ENCODE results near the gene LIPJ. TPM values are rescaled to one million over a fixed set of nuclear protein-coding genes. Genes with fewer than 3 reads are reported as not detected.

The LIPJ gene
- not detected in 2 replicates for total RNA-seq (2021)
- long read RNA-seq, result 0 reads

- Mint-ChIP-seq H3K27ac (no peak within 1 kb of the TSS), H3K9me3 (no peaks in the 10 kb centered on the region), H3K27me3 (ENCODE audit: low read depth) (peaks cover 22% of the 10 kb centered on the region), H3K4me1 (peaks cover 4 to 10% of the 10 kb centered on the region in 2 experiments; a peak in 3 of 4 replicates), H3K36me3 (ENCODE audit: insufficient read depth in 1 of 3, low read depth in 3 of 3) (no peaks in the 10 kb centered on the region), H3K4me3 (no peak within 1 kb of the TSS)
- H3K79me2 ChIP-seq (ENCODE audit: insufficient read depth, low read length), result no peaks in the 10 kb centered on the region
- H3K4me1 ChIP-seq (ENCODE audit: insufficient read depth, low read length), result no peaks in the 10 kb centered on the region
- H3K14ac ChIP-seq (ENCODE audit: insufficient read depth, low read length), result no peak within 1 kb of the TSS
- no peak within 1 kb of the TSS for H3K9ac ChIP-seq (ENCODE audit: extremely low read depth, insufficient read length, low read length)
- no peak within 1 kb of the TSS for H3K18ac ChIP-seq (ENCODE audit: insufficient read length, low read depth, low read length)
- H3K9me3 ChIP-seq (ENCODE audit: control insufficient read depth, low read depth, low read length), result no peaks in the 10 kb centered on the region
- H3K4me2 ChIP-seq (ENCODE audit: insufficient read depth, insufficient read length, low read length), result no peak within 1 kb of the TSS
- no peak within 1 kb of the TSS for H2BK20ac ChIP-seq (ENCODE audit: low read depth, low read length, poor library complexity, severe bottlenecking)
- no peak for DNase-seq
- H3K56ac ChIP-seq (ENCODE audit: insufficient read length, low read depth, low read length), result no peak within 1 kb of the TSS
- no peaks in the 10 kb centered on the region for H4K20me1 ChIP-seq (ENCODE audit: control insufficient read depth, insufficient read depth, insufficient read length)
- no peaks in the 10 kb centered on the region for H3K23me2 ChIP-seq (ENCODE audit: insufficient read length, low read depth, low read length, poor library complexity, severe bottlenecking)
- H3K27ac ChIP-seq (ENCODE audit: insufficient read length, low read depth, low read length), result no peak within 1 kb of the TSS
- H4K8ac ChIP-seq (replicated peaks; ENCODE audit: insufficient read length, low read depth, low read length), result no peak within 1 kb of the TSS
- H3T11ph ChIP-seq (ENCODE audit: low read length), result no peak within 1 kb of the TSS
- no CpG with 5 or more reads among the region's 2 CpGs for WGBS (ENCODE audit: extremely low coverage, insufficient read length, low lambda C conversion rate)
- no peak within 1 kb of the TSS for H2AK5ac ChIP-seq (ENCODE audit: insufficient read length, low read length)
- H2BK12ac ChIP-seq (ENCODE audit: insufficient read length, low read depth, low read length), result no peak within 1 kb of the TSS
- no peak within 1 kb of the TSS for H4K91ac ChIP-seq (ENCODE audit: insufficient read length, low read depth, low read length)
- H4K5ac ChIP-seq (ENCODE audit: insufficient read length, low read depth, low read length), result no peak within 1 kb of the TSS
- no peak within 1 kb of the TSS for H3K4ac ChIP-seq (ENCODE audit: low read depth, low read length)
- no peaks in the 10 kb centered on the region for H3K79me1 ChIP-seq (ENCODE audit: insufficient read depth, low read depth, low read length, poor library complexity, severe bottlenecking)
- no peak within 1 kb of the TSS for H2BK5ac ChIP-seq (ENCODE audit: insufficient read length, low read length)
- no peak within 1 kb of the TSS for H3K23ac ChIP-seq (ENCODE audit: insufficient read length, low read depth, low read length)
- no peak within 1 kb of the TSS for H2BK15ac ChIP-seq (ENCODE audit: low read depth, low read length)
- TF ChIP-seq CTCF (conservative IDR thresholded peaks at IDR 0.05), result no peak
- no peak within 1 kb of the TSS for H2BK120ac ChIP-seq (ENCODE audit: low read depth, low read length, poor library complexity, severe bottlenecking)
- no peaks in the 10 kb centered on the region for H3K27me3 ChIP-seq (ENCODE audit: insufficient read depth, low read length)
- no peak within 1 kb of the TSS for H2AFZ ChIP-seq (ENCODE audit: low read length)
Observed at GRCh38 chr10:88586462-88586861, at the start of gene LIPJ. TSS of gene LIPJ (plus strand) at chr10:88586762. CDS start at chr10:88590688, 3,926 bp downstream.
